Uterus (tissue), 4 donors: ENCODE data around the gene C13orf46. TPM values are rescaled to one million over a fixed set of nuclear protein-coding genes. Genes with fewer than 3 reads are reported as not detected.

Source experiments
- DNase-seq, 2 donors: peaks; one replicate each; pipeline ENCODE4 v3.0.0-alpha.2; 2019 to 2020
- H3K27ac ChIP-seq, 2 donors: fragments of 200-600 bp; sonication (generic); 1 replicate in 1 of 2; 2 replicates in 1 of 2; pipeline ENCODE4 v1.5.1; 2016 to 2018
- H3K27me3 ChIP-seq, 2 donors: fragments of 200-600 bp; sonication (generic); one replicate each; pipeline ENCODE4 v1.5.1; 2018 to 2019; ENCODE audit warnings: control low read depth in 1 of 2
- H3K36me3 ChIP-seq, 2 donors: fragments of 200-600 bp; sonication (generic); one replicate each; pipeline ENCODE4 v1.5.1; 2019; ENCODE audit warnings: control low read depth in 1 of 2
- H3K4me1 ChIP-seq, 2 donors: fragments of 200-600 bp; sonication (generic); one replicate each; pipeline ENCODE4 v1.5.1; 2018 to 2019; ENCODE audit warnings: control low read depth in 1 of 2
- H3K4me3 ChIP-seq, 2 donors: fragments of 200-600 bp; sonication (generic); 1 replicate in 1 of 2; 2 replicates in 1 of 2; pipeline ENCODE4 v1.5.1; 2018 to 2019; ENCODE audit warnings: mild to moderate bottlenecking in 1 of 2
- H3K9me3 ChIP-seq, 2 donors: fragments of 200-600 bp; sonication (generic); one replicate each; pipeline ENCODE4 v1.5.1; 2019; ENCODE audit warnings: control low read depth in 1 of 2
- CTCF ChIP-seq, 4 experiments: fragments of 200-600 bp in 2 of 4; fragments of 450-650 bp in 2 of 4; sonication (generic) in 2 of 4; IDR thresholded peaks; one replicate each; pipeline ENCODE4 v1.5.1; 2016 to 2019; ENCODE audit warnings: antibody characterized with exemption in 4 of 4, mild to moderate bottlenecking in 2 of 4, moderate library complexity in 1 of 4
- POLR2A ChIP-seq, 2 donors: fragments of 450-650 bp; IDR thresholded peaks; one replicate each; pipeline ENCODE4 v1.6.1; 2016; ENCODE audit warnings: antibody characterized with exemption in 2 of 2, mild to moderate bottlenecking in 1 of 2, moderate library complexity in 1 of 2
- intact Hi-C: fragments of 100-400 bp; cut with DNase I; formaldehyde crosslinking; loops from one replicate; pipeline ENCODE4 v1.15.1; 2023; ENCODE audit warnings: low total_unique reads
- total RNA-seq, 4 donors: library from RNA; depleted of rRNA in 3 of 4; stranded (reverse); fragments of >200 nt in 3 of 4; gene quantifications; one replicate each; pipeline versions ENCODE4 v1.1.0 to v1.2.4, GENCODE V29; 2014 to 2023
- donor health status: DM: yes; HTN: yes; CAD: no.

C13orf46 gene
- total RNA-seq, 4 donors from 2014 or later: 0.07 to 1.7 TPM; not detected in 2

GRCh38 chr13:113903912-113904311 is 70.0 kb downstream of the C13orf46 start:
- Histone ChIP-seq H3K4me1 (peaks cover 0 to 11% of the 10 kb centered on the region in 2 donors), H3K27ac (peak overlapping the region; percentile 62 to 77)
- peak in 1 of 2 donors; percentile 15 for DNase-seq

More at GRCh38 chr13:113903912-113904311, 70.0 kb downstream of the C13orf46 start:
- H3K4me3 ChIP-seq: no peak overlapping the region
- intact Hi-C loops: no loop called here
- H3K9me3 ChIP-seq: no peaks in the 10 kb centered on the region
- H3K36me3 ChIP-seq: no peaks in the 10 kb centered on the region
- TF ChIP-seq POLR2A (IDR thresholded peaks at IDR 0.05): no peak
- TF ChIP-seq CTCF (IDR thresholded peaks at IDR 0.05): no peak
- H3K27me3 ChIP-seq: no peaks in the 10 kb centered on the region

Other genes starting within 250 kb of the C13orf46 start
- gene TMEM255B, start 214.8 kb downstream of the C13orf46 start, total RNA-seq: 100 to 1,000 TPM in 1 of 4 donors, 10 to 100 TPM in 2, 1 to 10 TPM in 1; 1.8 to 143 (median 33.2) TPM
- 100 to 1,000 TPM; 128 to 287 (median 199) TPM for gene GAS6, start 110.0 kb downstream of the C13orf46 start, total RNA-seq
- gene RASA3, start 158.5 kb upstream of the C13orf46 start, total RNA-seq: 10 to 100 TPM in 3 of 4 donors, 1 to 10 TPM in 1; 8.5 to 31.6 (median 17.2) TPM
- gene CFAP97D2, start 205.2 kb upstream of the C13orf46 start, total RNA-seq: not detected